Measurements from ENCODE around the gene CORT. TPM values are rescaled to one million over a fixed set of nuclear protein-coding genes. Genes with fewer than 3 reads are reported as not detected.
"Not testable (repeated sequence)": the region's sequence is repeated elsewhere in the genome, so short reads cannot be mapped to it uniquely, and the experiment has no call there.

The CORT gene, protein sequence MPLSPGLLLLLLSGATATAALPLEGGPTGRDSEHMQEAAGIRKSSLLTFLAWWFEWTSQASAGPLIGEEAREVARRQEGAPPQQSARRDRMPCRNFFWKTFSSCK
- total RNA-seq = under 1 TPM in 1 of 2 experiments, not detected in 1; 0.73 TPM

DNA sequence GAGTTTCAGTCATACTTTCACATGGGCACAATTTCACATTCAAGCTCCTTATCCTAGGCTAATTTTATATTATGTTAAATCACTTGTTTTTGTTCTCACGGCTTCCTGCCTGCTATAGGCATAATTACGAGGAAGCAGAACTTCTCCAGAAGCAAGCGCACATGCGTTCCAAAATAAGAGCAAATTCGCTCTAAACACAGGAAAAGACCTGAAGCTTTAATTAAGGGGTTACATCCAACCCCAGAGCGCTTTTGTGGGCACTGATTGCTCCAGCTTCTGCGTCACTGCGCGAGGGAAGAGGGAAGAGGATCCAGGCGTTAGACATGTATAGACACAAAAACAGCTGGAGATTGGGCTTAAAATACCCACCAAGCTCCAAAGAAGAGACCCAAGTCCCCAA lies at the start of gene CORT:
Gene CORT (plus strand): TSS at position 281 of the 400 bp plus-strand sequence. CDS start 193 bp downstream, outside the sequence.
- CTCF ChIA-PET = interaction anchor here (1.2 kb wide), 1 partner anchor 44 kb away, joined by 3 read pairs; no protein-coding TSS in a partner anchor
- no peak within 1 kb of the TSS for H3K27ac Mint-ChIP-seq
- H3K9me3 Mint-ChIP-seq (ENCODE audit: low read depth) = no peaks in the 10 kb centered on the region
- no peak within 1 kb of the TSS for H3K4me3 Mint-ChIP-seq
- ATAC-seq (no peak), DNase-seq (no peak)
- H3K4me1 Mint-ChIP-seq = peaks cover 2% of the 10 kb centered on the region
- H3K36me3 Mint-ChIP-seq = peaks cover 4% of the 10 kb centered on the region
- H3K27me3 Mint-ChIP-seq = no peaks in the 10 kb centered on the region

DNA sequence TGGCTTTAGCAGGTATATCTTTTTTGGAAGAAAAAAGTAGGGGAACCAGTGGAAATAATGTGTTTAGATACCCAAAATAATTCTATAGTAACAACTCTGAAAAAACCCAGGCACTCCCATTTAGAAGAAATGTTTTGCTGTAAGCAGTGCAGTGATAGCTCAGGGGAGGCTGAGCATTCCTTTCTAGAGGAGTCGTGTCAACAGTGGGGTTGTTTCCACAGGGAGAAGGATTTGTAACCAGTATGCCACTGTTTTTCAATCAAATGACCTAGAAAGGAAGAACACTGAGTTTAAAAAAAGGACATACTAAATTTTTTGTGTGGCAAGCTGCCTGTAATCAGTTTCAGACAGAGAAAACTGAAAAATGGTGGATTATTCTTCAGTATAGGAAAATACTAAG lies 48.5 kb upstream of the CORT start:
- no peaks in the 10 kb centered on the region for H3K9me3 Mint-ChIP-seq (ENCODE audit: low read depth)
- no peak for ATAC-seq
- peaks cover 32% of the 10 kb centered on the region for H3K36me3 Mint-ChIP-seq
- H3K4me3 Mint-ChIP-seq = no peak overlapping the region
- no peak overlapping the region for H3K27ac Mint-ChIP-seq
- peaks cover 31% of the 10 kb centered on the region for H3K4me1 Mint-ChIP-seq
- DNase-seq = no peak
- CTCF ChIA-PET = interaction anchor here (1.0 to 4.7 kb wide), 4 partner anchors 28 to 193 kb away, joined by 3 to 20 read pairs (median 8); partner anchors contain the start of genes CENPS and KIF1B
- no peaks in the 10 kb centered on the region for H3K27me3 Mint-ChIP-seq

DNA sequence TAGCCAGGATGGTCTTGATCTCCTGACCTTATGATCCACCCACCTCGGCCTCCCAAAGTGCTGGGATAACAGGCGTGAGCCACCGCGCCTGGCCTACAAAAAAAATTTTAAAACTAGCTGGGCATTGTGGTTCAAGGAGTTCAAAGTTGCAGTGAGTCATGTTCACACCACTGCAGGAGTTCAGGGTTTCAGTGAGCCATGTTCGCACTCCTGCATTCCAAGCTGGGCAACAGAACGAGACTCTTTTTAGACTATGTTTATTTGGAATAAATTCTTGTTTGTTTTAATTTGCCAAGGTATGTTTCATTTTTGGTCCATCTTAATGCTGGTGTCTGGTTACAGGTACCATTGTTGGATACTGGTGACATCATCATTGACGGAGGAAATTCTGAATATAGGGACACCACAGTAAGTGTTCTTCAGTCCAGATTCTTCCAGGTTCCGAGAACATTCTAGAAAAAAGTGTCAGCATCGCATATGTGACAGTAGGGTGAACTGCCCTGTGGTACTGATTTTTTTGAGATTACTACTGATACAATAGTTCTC lies 47.0 kb upstream of the CORT start:
- Mint-ChIP-seq H3K4me3 (no peak overlapping the region), H3K9me3 (ENCODE audit: low read depth) (no peaks in the 10 kb centered on the region), H3K27ac (no peak overlapping the region), H3K36me3 (peaks cover 41% of the 10 kb centered on the region), H3K4me1 (peaks cover 28% of the 10 kb centered on the region), H3K27me3 (no peaks in the 10 kb centered on the region)
- DNase-seq (no peak), ATAC-seq (no peak)
- CTCF ChIA-PET = interaction anchor here (0.6 kb wide), 1 partner anchor 193 kb away, joined by 3 read pairs; no protein-coding TSS in a partner anchor

DNA sequence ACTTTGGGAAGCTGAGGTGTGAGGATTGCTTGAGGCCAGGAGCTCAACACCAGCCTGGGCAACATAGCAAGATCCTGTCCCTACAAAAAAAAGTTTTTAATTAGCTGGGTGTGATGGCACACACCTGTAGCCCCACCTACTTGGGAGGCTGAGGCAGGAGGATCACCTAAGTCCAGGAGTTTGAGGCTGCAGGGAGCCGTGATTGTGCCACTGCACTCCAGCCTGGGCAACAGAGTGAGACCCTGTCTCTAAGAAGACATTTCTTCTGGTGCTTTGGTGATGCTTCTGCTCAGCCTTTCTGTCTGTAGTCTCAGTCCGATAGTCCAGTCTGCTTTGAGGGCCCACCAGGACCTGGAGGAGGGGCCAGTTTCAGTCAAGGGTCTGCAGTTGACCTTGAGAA lies 42.6 kb upstream of the CORT start:
- Mint-ChIP-seq H3K9me3 (ENCODE audit: low read depth) (no peaks in the 10 kb centered on the region), H3K4me3 (no peak overlapping the region), H3K36me3 (peaks cover 47% of the 10 kb centered on the region), H3K27ac (no peak overlapping the region), H3K27me3 (no peaks in the 10 kb centered on the region), H3K4me1 (peaks cover 3% of the 10 kb centered on the region)
- DNase-seq = no peak
- ATAC-seq = no peak
- CTCF ChIA-PET = interaction anchor here (1.1 kb wide), 1 partner anchor 198 kb away, joined by 3 read pairs; no protein-coding TSS in a partner anchor

DNA sequence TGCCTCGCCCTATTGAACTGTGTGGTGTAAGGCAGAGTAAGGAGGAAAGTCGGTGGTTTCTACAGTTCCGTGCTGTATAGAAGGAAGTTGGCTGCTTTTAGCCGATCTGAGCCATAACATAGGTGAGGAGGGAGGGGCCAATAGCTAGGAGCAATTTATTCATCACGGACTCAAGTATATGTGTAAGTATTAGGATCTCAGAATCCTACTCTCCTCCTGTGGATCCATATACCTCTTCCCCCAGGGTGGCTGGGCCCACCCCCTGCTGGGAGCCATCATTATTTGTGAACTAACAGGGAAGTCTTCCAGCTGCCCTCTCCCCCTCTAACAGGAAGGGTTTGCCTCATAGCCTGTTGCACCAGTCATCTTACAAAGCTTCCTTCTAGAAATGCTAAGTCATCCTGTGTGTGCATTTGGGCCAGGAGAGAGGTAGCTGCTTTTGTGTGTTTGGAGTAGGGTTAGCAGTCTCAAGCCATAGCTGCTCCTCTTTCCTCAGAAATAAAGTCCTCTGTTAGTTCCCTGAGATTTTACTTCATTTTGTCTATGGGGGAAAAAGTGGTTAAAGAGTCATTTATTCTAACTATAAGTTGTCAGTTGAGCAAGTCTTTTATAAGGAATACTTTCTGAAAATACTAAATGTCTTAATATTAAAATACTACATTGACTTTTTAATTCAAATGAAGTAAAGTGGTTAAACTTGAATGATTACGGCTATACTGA lies 34.5 kb upstream of the CORT start:
- no peaks in the 10 kb centered on the region for H3K27me3 Mint-ChIP-seq
- H3K4me1 Mint-ChIP-seq = peaks cover 7% of the 10 kb centered on the region
- no peak for DNase-seq
- H3K9me3 Mint-ChIP-seq (ENCODE audit: low read depth) = no peaks in the 10 kb centered on the region
- CTCF ChIA-PET = interaction anchor here (0.8 to 1.6 kb wide), 5 partner anchors 13 to 206 kb away, joined by 3 to 6 read pairs (median 4); partner anchors contain the start of gene CENPS
- peaks cover 64% of the 10 kb centered on the region for H3K36me3 Mint-ChIP-seq
- no peak overlapping the region for H3K4me3 Mint-ChIP-seq
- ATAC-seq = peak; percentile 70
- H3K27ac Mint-ChIP-seq = peak overlapping the region; percentile 78

- H3K27ac Mint-ChIP-seq; DNase-seq; H3K4me3 Mint-ChIP-seq; H3K27me3 Mint-ChIP-seq; H3K4me1 Mint-ChIP-seq; H3K9me3 Mint-ChIP-seq (ENCODE audit: low read depth); ATAC-seq: not testable (repeated sequence)
- CTCF ChIA-PET = interaction anchor here (0.6 to 1.6 kb wide), 5 partner anchors 13 to 1937 kb away, joined by 3 to 6 read pairs (median 4); partner anchors contain the start of gene CENPS
- peaks cover 66% of the 10 kb centered on the region for H3K36me3 Mint-ChIP-seq
These were observed 33.9 kb upstream of the CORT start for GRCh38 chr1:10415967-10416366.

- not testable (repeated sequence) for H3K27me3 Mint-ChIP-seq; DNase-seq; H3K4me3 Mint-ChIP-seq; H3K4me1 Mint-ChIP-seq; ATAC-seq; H3K27ac Mint-ChIP-seq; H3K9me3 Mint-ChIP-seq (ENCODE audit: low read depth)
- CTCF ChIA-PET = interaction anchor here (1.1 kb wide), 1 partner anchor 208 kb away, joined by 3 read pairs; the partner anchor contains the start of gene KIF1B
- H3K36me3 Mint-ChIP-seq = peaks cover 49% of the 10 kb centered on the region
These were observed 31.1 kb upstream of the CORT start for GRCh38 chr1:10418741-10419140.

DNA sequence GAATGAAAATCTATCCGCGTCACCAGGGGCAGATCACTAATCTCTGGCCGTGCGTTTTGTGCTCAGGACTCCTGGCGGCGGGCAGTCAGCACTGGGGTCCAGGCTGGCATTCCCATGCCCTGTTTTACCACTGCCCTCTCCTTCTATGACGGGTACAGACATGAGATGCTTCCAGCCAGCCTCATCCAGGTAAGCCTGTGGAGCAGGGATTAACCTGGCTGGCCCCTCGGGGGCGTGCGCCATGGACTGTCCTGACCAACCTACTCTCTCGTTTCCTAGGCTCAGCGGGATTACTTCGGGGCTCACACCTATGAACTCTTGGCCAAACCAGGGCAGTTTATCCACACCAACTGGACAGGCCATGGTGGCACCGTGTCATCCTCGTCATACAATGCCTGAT lies 30.5 kb upstream of the CORT start:
- CTCF ChIA-PET = no interaction called here
- Mint-ChIP-seq H3K9me3 (ENCODE audit: low read depth) (no peaks in the 10 kb centered on the region), H3K4me1 (peaks cover 7% of the 10 kb centered on the region), H3K4me3 (no peak overlapping the region), H3K36me3 (peaks cover 44% of the 10 kb centered on the region), H3K27me3 (no peaks in the 10 kb centered on the region), H3K27ac (no peak overlapping the region)
- no peak for DNase-seq
- ATAC-seq = no peak

DNA sequence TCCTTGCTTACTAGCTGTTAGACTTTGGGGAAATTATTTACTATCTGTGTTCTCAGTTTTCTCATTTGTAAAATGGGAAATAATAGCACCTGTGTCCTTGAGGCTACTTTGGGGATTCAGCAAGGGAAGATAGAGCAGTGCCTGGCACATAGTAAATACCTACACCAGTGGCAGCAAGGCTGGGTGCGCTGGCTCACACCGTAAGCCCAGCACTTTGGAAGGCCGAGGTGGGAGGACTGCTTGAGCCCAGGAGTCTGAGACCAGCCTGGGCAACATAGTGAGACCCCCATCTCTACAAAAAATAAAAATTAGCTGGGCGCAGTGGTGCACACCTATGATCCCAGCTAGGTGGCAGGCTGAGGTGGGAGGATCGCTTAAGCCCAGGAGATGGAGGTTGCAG lies 28.2 kb upstream of the CORT start:
- Mint-ChIP-seq H3K27ac (no peak overlapping the region), H3K27me3 (no peaks in the 10 kb centered on the region), H3K36me3 (peaks cover 29% of the 10 kb centered on the region), H3K9me3 (ENCODE audit: low read depth) (no peaks in the 10 kb centered on the region), H3K4me3 (no peak overlapping the region), H3K4me1 (peaks cover 6% of the 10 kb centered on the region)
- CTCF ChIA-PET = interaction anchor here (2.0 kb wide), 1 partner anchor 8 kb away, joined by 9 read pairs; the partner anchor contains the start of gene CENPS
- DNase-seq (no peak), ATAC-seq (no peak)

GRCh38 chr1:10424034-10424433 lies 25.8 kb upstream of the CORT start:
- peaks cover 14% of the 10 kb centered on the region for H3K4me1 Mint-ChIP-seq
- ATAC-seq = no peak
- CTCF ChIA-PET = interaction anchor here (1.0 kb wide), 1 partner anchor 71 kb away, joined by 3 read pairs; no protein-coding TSS in a partner anchor

DNA sequence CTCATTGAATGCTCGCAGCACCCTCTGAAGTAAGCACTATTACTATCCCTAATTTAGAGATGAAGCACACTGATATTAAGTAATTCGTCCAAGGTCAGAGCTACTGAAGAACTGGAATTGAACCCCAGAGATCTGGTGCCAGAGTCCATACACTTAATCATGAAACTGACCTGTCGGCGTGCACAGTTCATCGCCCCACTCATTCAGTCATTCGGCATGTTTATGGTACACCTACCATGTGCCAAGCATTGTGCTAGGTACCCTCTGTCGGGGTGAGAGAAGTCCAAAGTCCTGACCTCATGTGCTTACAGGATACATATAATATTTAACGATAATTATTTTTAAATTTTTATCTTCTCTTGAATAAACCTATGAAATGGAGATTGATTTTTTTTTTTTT lies 25.2 kb upstream of the CORT start:
- no peak overlapping the region for H3K4me3 Mint-ChIP-seq
- H3K4me1 Mint-ChIP-seq = peaks cover 20% of the 10 kb centered on the region
- H3K27ac Mint-ChIP-seq = no peak overlapping the region
- no peak for DNase-seq
- CTCF ChIA-PET = interaction anchor here (1.0 kb wide), 1 partner anchor 70 kb away, joined by 3 read pairs; no protein-coding TSS in a partner anchor
- no peaks in the 10 kb centered on the region for H3K9me3 Mint-ChIP-seq (ENCODE audit: low read depth)
- H3K36me3 Mint-ChIP-seq = peaks cover 9% of the 10 kb centered on the region
- no peaks in the 10 kb centered on the region for H3K27me3 Mint-ChIP-seq
- ATAC-seq = no peak

More at GRCh38 chr1:10424034-10424433, 25.8 kb upstream of the CORT start:
- no peak for DNase-seq
- no peaks in the 10 kb centered on the region for H3K9me3 Mint-ChIP-seq (ENCODE audit: low read depth)
- H3K27me3 Mint-ChIP-seq = no peaks in the 10 kb centered on the region
- no peak overlapping the region for H3K4me3 Mint-ChIP-seq
- no peak overlapping the region for H3K27ac Mint-ChIP-seq
- peaks cover 15% of the 10 kb centered on the region for H3K36me3 Mint-ChIP-seq

DNA sequence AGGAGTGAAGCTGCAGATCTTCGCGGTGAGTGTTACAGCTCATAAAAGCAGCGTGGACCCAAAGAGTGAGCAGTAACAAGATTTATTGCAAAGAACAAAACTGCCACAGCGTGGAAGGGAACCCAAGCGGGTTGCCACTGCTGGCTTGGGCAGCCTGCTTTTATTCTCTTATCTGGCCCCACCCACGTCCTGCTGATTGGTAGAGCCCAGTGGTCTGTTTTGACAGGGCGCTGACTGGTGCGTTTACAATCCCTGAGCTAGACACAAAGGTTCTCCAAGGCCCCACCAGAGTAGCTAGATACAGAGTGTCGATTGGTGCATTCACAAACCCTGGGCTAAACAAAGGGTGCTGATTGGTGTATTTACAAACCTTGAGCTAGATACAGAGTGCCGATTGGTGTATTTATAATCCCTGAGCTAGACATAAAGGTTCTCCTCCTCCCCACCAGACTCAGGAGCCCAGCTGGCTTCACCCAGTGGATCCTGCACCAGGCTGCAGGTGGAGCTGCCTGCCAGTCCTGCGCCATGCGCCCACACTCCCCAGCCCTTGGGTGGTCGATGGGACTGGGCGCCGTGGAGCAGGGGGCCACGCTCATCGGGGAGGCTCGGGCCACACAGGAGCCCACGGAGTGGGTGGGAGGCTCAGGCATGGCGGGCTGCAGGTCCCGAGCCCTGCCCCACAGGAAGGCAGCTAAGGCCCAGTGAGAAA lies 23.9 kb upstream of the CORT start:
- DNase-seq; ATAC-seq; H3K4me3 Mint-ChIP-seq; H3K9me3 Mint-ChIP-seq (ENCODE audit: low read depth); H3K36me3 Mint-ChIP-seq; H3K27me3 Mint-ChIP-seq: not testable (repeated sequence)
- peaks cover 27% of the 10 kb centered on the region for H3K4me1 Mint-ChIP-seq
- CTCF ChIA-PET = interaction anchor here (1.1 kb wide), 1 partner anchor 218 kb away, joined by 4 read pairs; no protein-coding TSS in a partner anchor
- H3K27ac Mint-ChIP-seq = peak overlapping the region; percentile 52

DNA sequence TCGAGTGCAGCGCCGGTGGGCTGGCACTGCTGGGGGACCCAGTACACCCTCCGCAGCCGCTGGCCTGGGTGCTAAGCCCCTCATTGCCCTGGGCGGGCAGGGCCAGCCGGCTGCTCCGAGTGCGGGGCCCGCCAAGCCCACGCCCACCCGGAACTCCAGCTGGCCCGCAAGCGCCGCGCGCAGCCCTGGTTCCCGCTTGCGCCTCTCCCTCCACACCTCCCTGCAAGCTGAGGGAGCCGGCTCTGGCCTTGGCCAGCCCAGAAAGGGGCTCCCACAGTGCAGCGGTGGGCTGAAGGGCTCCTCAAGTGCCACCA lies 23.3 kb upstream of the CORT start:
- ATAC-seq; H3K27ac Mint-ChIP-seq; H3K4me3 Mint-ChIP-seq; CTCF ChIA-PET; DNase-seq; H3K9me3 Mint-ChIP-seq (ENCODE audit: low read depth); H3K27me3 Mint-ChIP-seq; H3K36me3 Mint-ChIP-seq: not testable (repeated sequence)
- H3K4me1 Mint-ChIP-seq = peaks cover 32% of the 10 kb centered on the region
